ENCODE data around the gene COL3A1. TPM values are rescaled to one million over a fixed set of nuclear protein-coding genes. Genes with fewer than 3 reads are reported as not detected.

COL3A1 gene
- total and polyA plus RNA-seq, 2 donors (not counting 3 experiments of a cell fraction or from before 2014, with no cell fraction given) = 2.3 to 8.7 TPM

GRCh38 chr2:188983427-188984064 is 9.4 kb downstream of the COL3A1 start:
- dilution Hi-C loops (cut with MboI; ENCODE audit: extremely low pct_ligation_motif_present, low sequenced_read_pairs) (no loop called here), intact Hi-C loops (cut with micrococcal nuclease) (no loop called here)
- H3K27ac ChIP-seq (ENCODE audit: insufficient read depth, low read depth, low read length) = no peak overlapping the region
- H3K9me3 ChIP-seq (replicated peaks; ENCODE audit: control insufficient read depth, insufficient read depth, low read length) = no peaks in the 10 kb centered on the region
- DNase-seq (ENCODE audit: low read depth, low spot score) = peak; percentile 37
- peak; percentile 55 for FAIRE-seq
- H3K79me2 ChIP-seq (ENCODE audit: control insufficient read depth, insufficient read depth, low read length) = no peaks in the 10 kb centered on the region
- TF ChIP-seq GATA2 (IDR thresholded peaks at IDR 0.05; ENCODE audit: insufficient read depth, insufficient read length, low read depth, low read length) (no peak), JUN (IDR thresholded peaks at IDR 0.05; ENCODE audit: borderline replicate concordance, insufficient read depth, insufficient read length, low read depth) (no peak), MAX (IDR thresholded peaks at IDR 0.05; ENCODE audit: insufficient read depth, insufficient read length) (no peak), CTCF (IDR thresholded peaks at IDR 0.05; ENCODE audit: extremely low read depth in 1 of 2, insufficient read depth in 1 of 2, low read depth in 1 of 2, low read length in 2 of 2) (peak; percentile 35), EZH2 (IDR thresholded peaks at IDR 0.05; ENCODE audit: borderline replicate concordance, low read depth, low read length, severe bottlenecking) (no peak), FOS (IDR thresholded peaks at IDR 0.05; ENCODE audit: borderline replicate concordance, insufficient read depth, low read length) (no peak), MYC (IDR thresholded peaks at IDR 0.05; ENCODE audit: low read depth, low read length) (no peak), POLR2AphosphoS5 (IDR thresholded peaks at IDR 0.05; ENCODE audit: insufficient read depth, low read depth, low read length) (no peak)
- no TSS peak for BruUV-seq (replicated peaks)
- no peak overlapping the region for H3K4me2 ChIP-seq (ENCODE audit: insufficient read depth, low read length)
- H3K27me3 ChIP-seq (ENCODE audit: control insufficient read depth in 2 of 2, insufficient read depth in 2 of 2, low read length in 2 of 2) = no peaks in the 10 kb centered on the region
- ChIA-PET POLR2A (interaction anchor here (0.8 kb wide), 1 partner anchor 457 kb away, joined by 3 read pairs; no protein-coding TSS in a partner anchor), CTCF (interaction anchor here (0.7 to 5.5 kb wide), 46 partner anchors 9 to 1401 kb away, joined by 3 to 250 read pairs (median 4); partner anchors contain the start of gene COL3A1)
- H2AFZ ChIP-seq (ENCODE audit: low read depth, low read length) = no peak overlapping the region
- H3K36me3 ChIP-seq (ENCODE audit: control insufficient read depth in 2 of 2, extremely low read depth in 1 of 2, insufficient read depth in 2 of 2, low read length in 2 of 2) = no peaks in the 10 kb centered on the region
- H4K20me1 ChIP-seq (replicated peaks; ENCODE audit: control insufficient read depth, extremely low read depth, insufficient read depth, low read length) = no peaks in the 10 kb centered on the region
- H3K4me1 ChIP-seq (ENCODE audit: control insufficient read depth, extremely low read depth, insufficient read depth, low read length) = peaks cover 12% of the 10 kb centered on the region
- H3K9ac ChIP-seq (replicated peaks; ENCODE audit: extremely low read depth, insufficient read depth, low read length) = no peak overlapping the region
- no peaks in the 10 kb centered on the region for H3K9me1 ChIP-seq (replicated peaks; ENCODE audit: control insufficient read depth, extremely low read depth, insufficient read depth, low read length)
- no peak overlapping the region for H3K4me3 ChIP-seq (replicated peaks in 1 of 3; ENCODE audit: insufficient read depth in 1 of 3, low read depth in 1 of 3, low read length in 3 of 3)

Measured in endothelial cell of umbilical vein (primary cell).